ENCODE measurements around the gene GMCL2. TPM values are rescaled to one million over a fixed set of nuclear protein-coding genes. Genes with fewer than 3 reads are reported as not detected.

GMCL2 gene
- total RNA-seq, 1 experiment from 2014 or later, result not detected

GRCh38 chr5:178204182-178204934 is 17.2 kb upstream of the GMCL2 start, which contains the start of gene HNRNPAB:
Gene HNRNPAB (plus strand): TSS chr5:178204533. CDS start chr5:178204838, 305 bp downstream.
- ChIA-PET RAD21 (ENCODE audit: low non-redundant PET in 1 of 2, low total read pairs in 2 of 2, uncharacterized antibody in 2 of 2, unreplicated experiment in 2 of 2) (no interaction called here), POLR2A (interaction anchor here (0.5 to 1.5 kb wide), 11 partner anchors 9 to 1419 kb away, joined by 3 to 6 read pairs (median 4); partner anchors contain the start of genes HNRNPH1, NHP2 and RUFY1), CTCF (interaction anchor here (1.0 to 1.5 kb wide), 3 partner anchors 9 to 129 kb away, joined by 3 to 6 read pairs (median 6); no protein-coding TSS in a partner anchor)
- Histone ChIP-seq H3K4me1 (ENCODE audit: control insufficient read depth in 1 of 2, insufficient read depth in 2 of 2, low read length in 2 of 2) (peaks cover 18 to 51% of the 10 kb centered on the region in 2 experiments), H2AFZ (ENCODE audit: low read depth, low read length, poor library complexity, severe bottlenecking) (no peak within 1 kb of the TSS), H3K9me3 (ENCODE audit: control insufficient read depth in 1 of 2, insufficient read depth in 1 of 2, low read depth in 1 of 2, low read length in 2 of 2) (no peaks in the 10 kb centered on the region), H3K4me3 (replicated peaks in 1 of 2; ENCODE audit: low read depth in 1 of 2, low read length in 2 of 2) (peak within 1 kb of the TSS; percentile 82 to 88), H3K9me2 (ENCODE audit: insufficient read depth) (no peaks in the 10 kb centered on the region), H3K27ac (ENCODE audit: low read depth, low read length) (peak within 1 kb of the TSS; percentile 97), H3K27me3 (ENCODE audit: insufficient read depth, low read length) (no peaks in the 10 kb centered on the region), H3K4me2 (ENCODE audit: low read length) (peak within 1 kb of the TSS; percentile 94), H3K9ac (ENCODE audit: low read length) (peak within 1 kb of the TSS; percentile 97), H3K36me3 (ENCODE audit: control insufficient read depth in 1 of 2, insufficient read depth in 2 of 2, low read length in 2 of 2) (peaks cover 27 to 41% of the 10 kb centered on the region in 2 experiments), H4K20me1 (ENCODE audit: insufficient read depth) (peaks cover 41% of the 10 kb centered on the region), H3K79me2 (ENCODE audit: insufficient read depth, low read length) (peaks cover 57% of the 10 kb centered on the region)
- DNase-seq (ENCODE audit: low read depth, low spot score) (peak; percentile 92), ATAC-seq (peak; percentile 84)
- intact Hi-C loops (cut with micrococcal nuclease), result no loop called here
- no TSS peak for BruUV-seq (replicated peaks)
- TF ChIP-seq RAD21 (IDR thresholded peaks at IDR 0.05; ENCODE audit: low read depth) (no peak), POLR2A (IDR thresholded peaks at IDR 0.05; ENCODE audit: borderline replicate concordance, extremely low read depth, insufficient read depth, insufficient read length) (peak; percentile 99), TCF7L2 (IDR thresholded peaks at IDR 0.05; ENCODE audit: borderline replicate concordance, extremely low read depth, insufficient read depth, insufficient read length) (peak; percentile 69), ZFX (IDR thresholded peaks at IDR 0.05) (peak; percentile 84; the same call in 1 of the 2 replicates), YY1 (IDR thresholded peaks at IDR 0.05; ENCODE audit: extremely low read depth, insufficient replicate concordance, low read depth, low read length) (peak; percentile 75), JUND (IDR thresholded peaks at IDR 0.05) (no peak), ZBTB33 (IDR thresholded peaks at IDR 0.05; ENCODE audit: extremely low read depth, insufficient replicate concordance, low read length) (peak; percentile 48), ELF1 (IDR thresholded peaks at IDR 0.05; ENCODE audit: borderline replicate concordance, low read depth) (no peak), EZH2phosphoT487 (IDR thresholded peaks at IDR 0.05; ENCODE audit: borderline replicate concordance) (no peak), POLR2AphosphoS5 (IDR thresholded peaks at IDR 0.05; ENCODE audit: low read depth, low read length) (peak; percentile 100), SP1 (IDR thresholded peaks at IDR 0.05; ENCODE audit: low read depth) (no peak)
